Aorta (tissue), 5 donors: ENCODE data around the gene RAB11FIP4. TPM values are rescaled to one million over a fixed set of nuclear protein-coding genes. Genes with fewer than 3 reads are reported as not detected.

Experiments
- ATAC-seq: fragments of 200-7000 bp; cut with Tn5 transposase; one replicate; pipeline ENCODE4 v1.9.1; 2022; ENCODE audit warnings: moderate library complexity; ENCODE audit not compliant: low FRiP score
- DNase-seq, 2 donors: peaks; one replicate each; pipeline ENCODE4 v3.0.0-alpha.2; 2020
- H3K27ac ChIP-seq, 2 donors: one replicate each; pipeline ENCODE4 v1.5.1; 2013; ENCODE audit warnings: low read length in 2 of 2, mild to moderate bottlenecking in 2 of 2, moderate library complexity in 2 of 2, control low read depth in 1 of 2, inconsistent platforms in 1 of 2, low read depth in 1 of 2
- H3K27me3 ChIP-seq, 2 donors: one replicate each; pipeline ENCODE4 v1.6.1; 2013; ENCODE audit warnings: control low read depth in 1 of 2, low read length in 1 of 2, mild to moderate bottlenecking in 1 of 2, moderate library complexity in 1 of 2; ENCODE audit not compliant: insufficient read depth in 2 of 2, control insufficient read depth in 1 of 2
- H3K36me3 ChIP-seq, 2 donors: one replicate each; pipeline ENCODE4 v1.6.1; 2013; ENCODE audit warnings: control low read depth in 1 of 2, low read length in 1 of 2, mild to moderate bottlenecking in 1 of 2; ENCODE audit not compliant: insufficient read depth in 2 of 2, control insufficient read depth in 1 of 2
- H3K4me1 ChIP-seq, 2 donors: one replicate each; pipeline ENCODE4 v1.6.1; 2013; ENCODE audit warnings: low read length in 2 of 2, control low read depth in 1 of 2, mild to moderate bottlenecking in 1 of 2, moderate library complexity in 1 of 2; ENCODE audit not compliant: insufficient read depth in 2 of 2, control insufficient read depth in 1 of 2
- H3K4me3 ChIP-seq, 2 donors: one replicate each; pipeline ENCODE4 v1.5.1; 2013; ENCODE audit warnings: low read length in 2 of 2, control low read depth in 1 of 2, mild to moderate bottlenecking in 1 of 2
- H3K9me3 ChIP-seq: one replicate; pipeline ENCODE4 v1.6.1; 2013; ENCODE audit warnings: mild to moderate bottlenecking, low read length; ENCODE audit not compliant: control insufficient read depth
- WGBS, 2 donors: extraction: QIAGEN DNeasy Blood & Tissue Kit; methylation state at CpG; one replicate each; pipeline ENCODE4 v1.1.7; 2013; 5-methylcytosine and 5-hydroxymethylcytosine counted together
- intact Hi-C, 2 donors: fragments of 100-400 bp; cut with DNase I; formaldehyde crosslinking; loops; one replicate each; pipeline versions ENCODE4 v1.14.2 to v1.15.0; 2022
- polyA plus RNA-seq, 2 donors: library from polyadenylated mRNA; stranded (reverse); fragments of 200-250 nt; gene quantifications; one replicate each; pipeline ENCODE4 v1.2.3, GENCODE V29; 2013
- total RNA-seq, 2 donors: library from RNA; stranded (reverse); fragmentation: NEBNext Ultra II Directional; extraction: Animal tissue kit (Norgen Biotek cat#: 25700); gene quantifications; one replicate each; pipeline ENCODE4 v1.2.1, GENCODE V29; 2021
- donor health status: healthy with polysubstance abuse.
- donor health status: Bipolar disorder and iron deficiency.
- donor health status: DM: no; HTN: no; CAD: no.
- donor health status: DM: no; HTN: no; CAD: no.
- donor health status: DM: yes; HTN: yes; CAD: no.

Gene RAB11FIP4
- total and polyA plus RNA-seq, 4 donors: 0.15 to 2.6 (median 1.4) TPM

DNA sequence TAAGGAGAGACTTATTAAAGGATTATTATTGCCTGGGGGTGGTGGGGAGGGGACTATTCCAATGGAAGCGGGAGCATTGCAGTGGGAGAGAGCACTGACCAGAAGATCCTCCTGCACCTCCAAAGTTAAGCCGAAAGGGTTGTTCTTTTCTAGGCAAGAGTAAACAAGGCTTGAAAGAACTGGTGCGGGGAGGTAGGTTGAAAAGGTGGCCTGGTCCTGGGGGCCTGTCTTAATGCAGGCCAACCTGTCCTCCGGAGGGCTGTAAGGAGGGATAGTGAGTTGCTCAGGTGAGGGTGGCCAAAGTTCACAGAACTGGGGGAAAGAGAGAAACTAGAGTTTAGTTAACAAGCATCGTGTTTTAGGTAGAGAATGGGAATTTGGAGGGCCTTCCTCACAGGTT is 65.3 kb downstream of the RAB11FIP4 start:
- Histone ChIP-seq H3K4me1 (no peaks in the 10 kb centered on the region), H3K4me3 (no peak overlapping the region), H3K27me3 (no peaks in the 10 kb centered on the region), H3K27ac (no peak overlapping the region), H3K36me3 (no peaks in the 10 kb centered on the region), H3K9me3 (no peaks in the 10 kb centered on the region)
- WGBS, 2 donors: 92 to 93% methylated on average over 5 of the region's 5 CpGs
- no peak for ATAC-seq
- intact Hi-C loops: no loop called here
- DNase-seq: no peak

DNA sequence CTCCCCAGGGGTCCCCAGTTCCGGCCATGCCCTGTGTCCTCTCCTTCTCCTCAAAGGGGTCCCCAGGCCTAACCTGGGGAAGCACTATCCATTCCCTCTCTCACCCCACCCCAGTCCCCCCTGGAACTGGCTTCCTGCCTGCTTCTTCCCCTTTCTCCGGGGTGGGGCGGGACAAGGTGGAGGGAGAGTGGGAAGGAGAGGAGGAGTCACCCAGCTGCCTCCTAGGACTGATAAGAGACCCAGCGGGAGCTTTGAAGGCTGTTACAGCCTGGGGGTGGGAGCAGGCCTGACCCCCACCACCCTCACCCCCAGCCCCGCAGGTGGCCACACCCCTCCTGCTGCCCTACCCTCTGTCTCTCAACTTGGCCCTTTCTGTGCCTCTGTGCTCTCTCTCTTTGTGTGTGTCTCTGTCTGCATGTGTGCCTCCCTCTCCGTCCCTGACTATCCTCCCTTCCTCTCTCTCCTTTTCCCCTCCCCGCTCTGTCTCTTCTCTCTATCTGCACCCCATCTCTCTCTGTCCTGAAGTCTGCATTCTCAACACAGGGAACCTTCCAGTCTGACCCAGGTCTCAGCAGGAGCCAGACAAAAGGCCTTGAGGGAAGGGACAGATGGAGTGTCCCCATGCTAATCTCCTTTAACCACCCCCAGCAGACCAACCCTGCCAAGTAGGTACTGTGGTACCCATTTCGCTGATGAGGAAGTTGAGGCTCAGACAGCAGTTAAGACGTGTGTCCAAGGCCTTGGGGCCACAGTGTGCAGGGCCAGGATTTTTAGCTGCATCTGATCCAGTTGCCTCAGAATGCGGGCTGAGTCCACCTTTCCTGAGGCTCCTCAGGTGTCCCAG is 66.1 kb downstream of the RAB11FIP4 start:
- DNase-seq: no peak
- Histone ChIP-seq H3K36me3 (no peaks in the 10 kb centered on the region), H3K4me3 (no peak overlapping the region), H3K4me1 (no peaks in the 10 kb centered on the region), H3K9me3 (no peaks in the 10 kb centered on the region), H3K27ac (no peak overlapping the region), H3K27me3 (no peaks in the 10 kb centered on the region)
- no peak for ATAC-seq
- intact Hi-C loops: no loop called here
- WGBS, 2 donors: 82 to 85% methylated on average over 8 to 10 of the region's 10 CpGs

- no peaks in the 10 kb centered on the region for H3K27me3 ChIP-seq
- H3K36me3 ChIP-seq: no peaks in the 10 kb centered on the region
- intact Hi-C loops: no loop called here
- WGBS, 2 donors: 76 to 81% methylated on average over 2 of the region's 2 CpGs
- no peak overlapping the region for H3K27ac ChIP-seq
- DNase-seq (no peak), ATAC-seq (no peak)
- no peaks in the 10 kb centered on the region for H3K9me3 ChIP-seq
- H3K4me3 ChIP-seq: no peak overlapping the region
- no peaks in the 10 kb centered on the region for H3K4me1 ChIP-seq
These were observed 67.4 kb downstream of the RAB11FIP4 start for GRCh38 chr17:31458829-31459228.

- intact Hi-C loops: no loop called here
- no peaks in the 10 kb centered on the region for H3K36me3 ChIP-seq
- WGBS, 2 donors: 83 to 96% methylated on average over 4 of the region's 4 CpGs
- no peak for DNase-seq
- H3K4me1 ChIP-seq: no peaks in the 10 kb centered on the region
- H3K4me3 ChIP-seq: no peak overlapping the region
- H3K27me3 ChIP-seq: no peaks in the 10 kb centered on the region
- H3K9me3 ChIP-seq: no peaks in the 10 kb centered on the region
- no peak for ATAC-seq
- H3K27ac ChIP-seq: no peak overlapping the region
These were observed 68.2 kb downstream of the RAB11FIP4 start for GRCh38 chr17:31459716-31460115.

DNA sequence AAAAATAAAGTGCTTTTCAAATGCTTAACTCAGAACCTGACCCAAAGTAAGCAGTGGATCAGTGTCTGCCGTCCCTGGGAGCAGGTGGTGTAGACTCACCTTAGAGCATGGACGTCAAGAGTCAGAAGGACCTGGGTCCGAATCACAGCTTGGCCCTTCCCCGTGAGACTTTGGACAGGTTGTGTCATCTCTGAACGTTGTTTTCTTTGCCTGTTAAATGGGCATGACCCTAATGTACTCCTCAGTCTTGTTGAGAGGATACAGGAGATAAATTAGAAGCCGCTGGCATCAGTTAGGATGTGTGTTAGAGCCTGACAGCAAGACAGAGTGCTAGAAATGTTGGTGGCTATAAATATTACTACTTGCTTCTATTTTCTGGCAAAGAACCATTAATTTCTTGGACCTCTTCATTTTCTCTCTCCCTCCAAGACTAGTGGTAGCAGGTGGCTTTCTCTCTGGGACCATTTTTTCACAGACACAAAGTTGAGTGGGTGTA is 68.8 kb downstream of the RAB11FIP4 start:
- H3K36me3 ChIP-seq: no peaks in the 10 kb centered on the region
- no peaks in the 10 kb centered on the region for H3K9me3 ChIP-seq
- ATAC-seq (no peak), DNase-seq (no peak)
- intact Hi-C loops: no loop called here
- H3K4me1 ChIP-seq: no peaks in the 10 kb centered on the region
- no peak overlapping the region for H3K27ac ChIP-seq
- H3K4me3 ChIP-seq: no peak overlapping the region
- H3K27me3 ChIP-seq: no peaks in the 10 kb centered on the region
- 61 to 64% methylated on average over 6 of the region's 6 CpGs for WGBS, 2 donors

DNA sequence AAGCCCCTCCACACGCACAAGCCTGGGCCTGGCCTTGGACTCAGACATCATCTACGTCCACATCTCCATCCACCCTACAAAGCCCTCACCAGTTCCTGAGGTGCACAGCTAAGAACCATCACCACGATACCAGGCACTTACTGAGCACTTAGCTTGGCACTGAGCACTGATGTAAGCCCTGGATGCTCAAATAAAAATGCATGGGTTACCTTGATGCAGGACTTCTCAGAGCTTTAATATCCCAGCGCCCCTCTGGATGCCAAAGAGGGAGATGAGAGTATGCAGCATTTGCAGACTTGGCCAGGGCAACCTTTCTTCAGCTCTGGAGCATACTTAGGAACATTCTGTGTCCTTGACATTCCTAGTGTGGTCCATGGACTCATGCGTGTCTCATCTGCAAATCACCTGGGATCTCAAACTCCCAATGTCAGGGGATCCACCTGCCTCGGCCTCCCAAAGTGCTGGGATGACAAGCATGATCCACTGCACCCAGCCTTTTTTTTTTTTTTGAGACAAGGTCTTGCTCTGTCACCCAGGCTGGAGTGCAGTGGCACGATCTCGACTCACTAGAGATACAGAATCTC is 69.8 kb downstream of the RAB11FIP4 start:
- intact Hi-C loops: no loop called here
- DNase-seq (no peak), ATAC-seq (no peak)
- Histone ChIP-seq H3K4me3 (no peak overlapping the region), H3K27me3 (no peaks in the 10 kb centered on the region), H3K4me1 (no peaks in the 10 kb centered on the region), H3K27ac (no peak overlapping the region), H3K9me3 (no peaks in the 10 kb centered on the region), H3K36me3 (no peaks in the 10 kb centered on the region)
- 88% methylated on average over 8 of the region's 8 CpGs for WGBS, 2 donors

GRCh38 chr17:31462261-31462660 is 70.8 kb downstream of the RAB11FIP4 start:
- 28 to 44% methylated on average over 6 of the region's 6 CpGs for WGBS, 2 donors
- no peak for ATAC-seq
- intact Hi-C loops: no loop called here

GRCh38 chr17:31466096-31466760 is 74.8 kb downstream of the RAB11FIP4 start:
- 90 to 94% methylated on average over 12 of the region's 12 CpGs for WGBS, 2 donors
- ATAC-seq (no peak), DNase-seq (no peak)
- H3K4me1 ChIP-seq: no peaks in the 10 kb centered on the region
- no peaks in the 10 kb centered on the region for H3K27me3 ChIP-seq
- H3K27ac ChIP-seq: no peak overlapping the region
- H3K4me3 ChIP-seq: no peak overlapping the region
- no peaks in the 10 kb centered on the region for H3K9me3 ChIP-seq
- intact Hi-C loops: no loop called here
- no peaks in the 10 kb centered on the region for H3K36me3 ChIP-seq

More at GRCh38 chr17:31462261-31462660, 70.8 kb downstream of the RAB11FIP4 start:
- Histone ChIP-seq H3K36me3 (no peaks in the 10 kb centered on the region), H3K4me3 (no peak overlapping the region), H3K27me3 (no peaks in the 10 kb centered on the region), H3K27ac (no peak overlapping the region), H3K9me3 (no peaks in the 10 kb centered on the region), H3K4me1 (no peaks in the 10 kb centered on the region)
- no peak for DNase-seq
